Measurements from ENCODE around the gene CDKN3.

CDKN3 gene

GRCh38 chr14:54410215-54410614 is 13.4 kb downstream of the CDKN3 start:
- DNase-seq (ENCODE audit: low spot score): no peak
- TF ChIP-seq CTCF (IDR thresholded peaks at IDR 0.05; ENCODE audit: extremely low read depth, missing control alignments): no peak

GRCh38 chr14:54411371-54411770 is 14.6 kb downstream of the CDKN3 start:
- no peak for TF ChIP-seq CTCF (IDR thresholded peaks at IDR 0.05; ENCODE audit: extremely low read depth, missing control alignments)
- no peak for DNase-seq (ENCODE audit: low spot score)

- DNase-seq (ENCODE audit: low spot score): no peak
- peak; percentile 10 for TF ChIP-seq CTCF (IDR thresholded peaks at IDR 0.05; ENCODE audit: extremely low read depth, missing control alignments)
Observed at GRCh38 chr14:54420478-54421142, 23.8 kb downstream of the CDKN3 start.

GRCh38 chr14:54423991-54424390 is 27.2 kb downstream of the CDKN3 start:
- no peak for TF ChIP-seq CTCF (IDR thresholded peaks at IDR 0.05; ENCODE audit: extremely low read depth, missing control alignments)
- no peak for DNase-seq (ENCODE audit: low spot score)

GRCh38 chr14:54424479-54424901 is 27.7 kb downstream of the CDKN3 start:
- TF ChIP-seq CTCF (IDR thresholded peaks at IDR 0.05; ENCODE audit: extremely low read depth, missing control alignments): no peak
- DNase-seq (ENCODE audit: low spot score): no peak

- no peak for DNase-seq (ENCODE audit: low spot score)
- no peak for TF ChIP-seq CTCF (IDR thresholded peaks at IDR 0.05; ENCODE audit: extremely low read depth, missing control alignments)
Observed at GRCh38 chr14:54425068-54425467, 28.3 kb downstream of the CDKN3 start.

- no peak for TF ChIP-seq CTCF (IDR thresholded peaks at IDR 0.05; ENCODE audit: extremely low read depth, missing control alignments)
Observed at GRCh38 chr14:54425537-54426274, 28.9 kb downstream of the CDKN3 start.

More at GRCh38 chr14:54425537-54426274, 28.9 kb downstream of the CDKN3 start:
- DNase-seq (ENCODE audit: low spot score): no peak
